ENCODE measurements around the gene COL4A4.

DNA sequence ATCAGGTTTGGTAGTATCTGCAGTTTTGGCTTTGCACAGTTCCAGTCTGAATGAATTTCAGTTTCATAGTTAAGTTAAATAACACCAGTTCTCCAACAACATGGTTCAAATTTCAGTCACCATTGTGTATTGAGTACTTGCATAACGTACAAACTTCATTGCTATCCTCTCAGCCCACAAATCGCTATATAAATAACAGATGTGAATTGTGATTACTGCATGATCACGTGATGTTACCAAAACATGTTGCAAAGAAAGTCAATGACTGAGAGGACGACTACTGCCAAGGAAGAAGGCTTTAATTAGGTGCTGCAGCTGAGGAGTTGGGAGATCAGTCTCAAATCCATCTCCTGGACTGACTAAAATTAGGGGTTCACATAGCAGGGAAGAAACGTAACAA, 48.2 kb downstream of the COL4A4 start:
- TF ChIP-seq, protein P1, sequence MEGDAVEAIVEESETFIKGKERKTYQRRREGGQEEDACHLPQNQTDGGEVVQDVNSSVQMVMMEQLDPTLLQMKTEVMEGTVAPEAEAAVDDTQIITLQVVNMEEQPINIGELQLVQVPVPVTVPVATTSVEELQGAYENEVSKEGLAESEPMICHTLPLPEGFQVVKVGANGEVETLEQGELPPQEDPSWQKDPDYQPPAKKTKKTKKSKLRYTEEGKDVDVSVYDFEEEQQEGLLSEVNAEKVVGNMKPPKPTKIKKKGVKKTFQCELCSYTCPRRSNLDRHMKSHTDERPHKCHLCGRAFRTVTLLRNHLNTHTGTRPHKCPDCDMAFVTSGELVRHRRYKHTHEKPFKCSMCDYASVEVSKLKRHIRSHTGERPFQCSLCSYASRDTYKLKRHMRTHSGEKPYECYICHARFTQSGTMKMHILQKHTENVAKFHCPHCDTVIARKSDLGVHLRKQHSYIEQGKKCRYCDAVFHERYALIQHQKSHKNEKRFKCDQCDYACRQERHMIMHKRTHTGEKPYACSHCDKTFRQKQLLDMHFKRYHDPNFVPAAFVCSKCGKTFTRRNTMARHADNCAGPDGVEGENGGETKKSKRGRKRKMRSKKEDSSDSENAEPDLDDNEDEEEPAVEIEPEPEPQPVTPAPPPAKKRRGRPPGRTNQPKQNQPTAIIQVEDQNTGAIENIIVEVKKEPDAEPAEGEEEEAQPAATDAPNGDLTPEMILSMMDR (IDR thresholded peaks at IDR 0.05), result no peak
- TF ChIP-seq POLR2AphosphoS5 (IDR thresholded peaks at IDR 0.05), result no peak

Data from prostate gland (tissue), 2 donors.